Measurements from ENCODE around the gene GPR156. TPM values are rescaled to one million over a fixed set of nuclear protein-coding genes. Genes with fewer than 3 reads are reported as not detected.

Gene GPR156
- total RNA-seq, 1 donor from 2014 or later, result 1.9 TPM

GRCh38 chr3:120129718-120130513 lies 155.1 kb downstream of the GPR156 start:
- DNase-seq (ENCODE audit: low read depth), result no peak

GRCh38 chr3:120129051-120129450 lies 156.0 kb downstream of the GPR156 start:
- no peak for DNase-seq (ENCODE audit: low read depth)

- DNase-seq (ENCODE audit: low read depth), result no peak
Observed at GRCh38 chr3:120125992-120126391, 159.0 kb downstream of the GPR156 start.

GRCh38 chr3:120119846-120120510 lies 165.0 kb downstream of the GPR156 start:
- DNase-seq (ENCODE audit: low read depth), result no peak

Other genes with a start within 250 kb of the GPR156 start
- 64.4 and 68.4 TPM in 2 replicates for gene GSK3B, start 190.8 kb downstream of the GPR156 start, total RNA-seq
- 23.6 and 23.9 TPM in 2 replicates for gene LRRC58, start 64.1 kb upstream of the GPR156 start, total RNA-seq
- 157 and 193 TPM in 2 replicates for gene FSTL1, start 165.8 kb upstream of the GPR156 start, total RNA-seq